NK-92 (cell line): ENCODE measurements around the gene DEPDC7.

Experiments
- DNase-seq: peaks from one replicate; lab custom pipeline; 2025; ENCODE audit not compliant: unreplicated experiment; lab: John Stamatoyannopoulos, UW

The DEPDC7 gene

DNA sequence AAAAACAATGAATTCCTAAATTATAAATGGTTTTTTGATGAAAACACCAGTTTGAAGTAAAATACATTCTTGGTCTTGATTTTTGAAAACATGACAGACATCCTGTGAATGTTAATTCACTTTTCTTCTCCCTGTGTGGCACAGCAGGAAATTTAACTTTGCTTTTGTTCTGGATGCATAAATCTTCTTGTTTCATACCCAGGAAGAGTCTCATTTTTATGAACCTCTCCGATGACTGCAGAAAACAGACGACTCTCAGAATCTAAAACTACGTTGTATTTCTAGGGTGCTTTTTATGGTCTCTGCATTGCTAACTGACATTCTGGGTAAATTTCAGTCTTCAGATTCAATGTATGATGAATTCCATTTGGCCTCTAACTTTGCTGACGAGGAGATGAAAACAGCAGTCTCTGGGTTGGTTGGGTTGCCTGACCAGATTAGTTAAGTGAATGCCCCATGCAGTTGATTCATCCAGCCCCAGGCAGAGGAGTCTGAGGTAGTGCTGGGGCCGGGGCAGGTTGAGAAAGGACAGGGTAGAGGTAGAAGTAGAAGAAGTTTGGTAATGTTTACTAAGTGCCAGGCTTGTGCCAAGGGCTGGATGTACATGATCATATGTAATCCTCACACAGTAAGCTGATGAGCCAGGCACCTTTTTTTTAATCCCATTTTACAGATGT, 43.8 kb downstream of the DEPDC7 start:
- DNase-seq, result no peak

DNA sequence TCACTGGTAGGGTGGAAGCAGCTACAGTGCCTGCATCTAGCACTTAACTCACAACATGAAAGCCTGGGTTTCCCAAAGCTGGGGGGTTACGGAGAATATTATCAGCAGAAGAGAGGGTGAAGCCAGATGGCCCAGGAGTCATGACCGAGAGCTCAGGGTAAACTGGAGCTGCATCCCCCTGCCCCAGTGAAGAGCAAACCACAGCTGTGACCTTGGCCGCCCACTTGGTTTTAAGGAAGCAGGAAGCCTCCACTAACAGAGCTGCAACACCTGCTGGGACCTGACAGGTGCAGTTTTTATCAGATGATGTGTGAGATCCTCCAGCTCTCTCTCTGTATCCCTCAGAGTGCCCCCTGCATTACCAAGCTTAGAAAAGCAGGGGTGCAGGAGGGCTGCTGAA, 44.6 kb downstream of the DEPDC7 start:
- DNase-seq, result no peak

DNA sequence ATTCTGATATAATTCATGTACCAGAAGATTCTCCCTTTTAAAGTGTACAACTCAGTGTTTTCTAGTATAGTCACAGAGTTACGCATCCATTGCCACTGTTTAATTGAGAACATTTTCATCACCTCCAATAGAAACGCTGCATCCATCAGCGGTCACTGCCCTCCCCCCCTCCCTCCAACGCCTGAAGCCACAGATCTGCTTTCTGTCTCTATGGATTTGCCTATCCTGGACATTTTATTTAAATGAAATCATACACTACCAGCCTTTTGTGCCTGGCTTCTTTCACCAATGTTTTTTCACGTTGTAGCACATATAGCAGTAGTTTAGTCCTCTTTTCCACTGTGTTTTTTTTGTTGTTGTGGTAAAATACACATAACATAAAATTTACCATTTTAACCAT, 46.5 kb downstream of the DEPDC7 start:
- no peak for DNase-seq

DNA sequence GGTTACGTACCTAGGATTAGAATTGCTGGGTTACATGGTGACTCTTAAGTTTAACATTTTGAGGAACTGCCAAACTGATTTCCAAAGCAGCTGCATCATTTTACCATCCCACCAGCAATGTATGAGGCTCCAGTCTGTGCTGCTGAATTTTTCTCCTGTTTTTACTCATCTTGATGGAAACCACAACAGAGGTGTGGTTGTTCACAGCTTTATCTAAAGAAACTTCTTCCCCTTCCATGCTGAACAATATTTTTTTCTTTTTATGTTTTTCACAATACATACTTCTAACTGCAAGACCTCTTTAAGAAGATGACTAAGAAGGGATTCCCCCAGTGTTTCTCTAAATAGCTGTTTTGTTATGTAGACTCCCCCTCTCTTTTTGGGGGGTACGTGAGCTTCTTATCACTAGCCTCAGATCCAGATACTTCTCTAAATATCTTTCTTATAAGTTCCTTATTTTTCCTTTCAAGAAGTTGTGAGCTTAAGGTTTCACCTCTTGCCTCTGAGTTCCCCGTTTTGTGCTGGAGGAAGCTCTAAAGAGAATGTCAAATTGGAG, 47.7 kb downstream of the DEPDC7 start:
- no peak for DNase-seq

DNA sequence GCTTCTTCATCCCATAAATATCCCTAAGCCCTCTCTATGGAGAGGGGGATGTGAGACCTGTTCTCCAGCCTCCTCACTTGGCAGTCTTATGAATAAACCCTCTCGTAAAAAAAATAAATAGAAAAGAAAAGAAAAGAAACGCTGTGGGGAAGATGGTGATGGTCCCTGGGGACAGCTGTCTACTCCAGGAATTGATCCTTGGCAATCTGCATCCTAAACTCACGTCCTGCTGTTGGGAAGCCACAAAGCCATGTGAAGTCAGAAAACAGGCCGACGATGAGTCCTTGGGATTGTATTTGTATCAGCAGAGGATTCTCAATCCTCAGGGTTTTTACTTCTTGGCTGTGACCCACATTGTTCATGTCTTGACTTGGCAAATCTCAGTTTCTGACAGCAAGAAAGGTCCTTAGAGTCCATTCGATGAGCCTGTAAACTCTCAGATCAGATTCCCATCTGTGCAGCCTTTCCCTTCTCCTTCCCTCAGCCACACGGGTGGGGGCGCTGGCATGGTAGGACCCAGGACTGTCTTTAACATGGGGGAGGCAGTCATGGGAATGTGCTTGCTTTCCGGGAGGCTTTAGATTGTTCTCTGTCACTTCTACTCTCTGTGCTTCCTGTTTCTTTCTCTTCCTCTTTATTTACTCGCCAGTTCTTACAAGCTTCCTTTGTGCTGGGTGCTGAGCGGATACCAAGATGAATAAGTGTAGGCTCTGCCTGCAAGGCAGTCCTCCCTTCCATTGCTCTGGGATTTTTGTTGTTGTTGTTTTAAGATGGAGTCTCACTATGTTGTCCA, 48.6 kb downstream of the DEPDC7 start:
- DNase-seq, result no peak

DNA sequence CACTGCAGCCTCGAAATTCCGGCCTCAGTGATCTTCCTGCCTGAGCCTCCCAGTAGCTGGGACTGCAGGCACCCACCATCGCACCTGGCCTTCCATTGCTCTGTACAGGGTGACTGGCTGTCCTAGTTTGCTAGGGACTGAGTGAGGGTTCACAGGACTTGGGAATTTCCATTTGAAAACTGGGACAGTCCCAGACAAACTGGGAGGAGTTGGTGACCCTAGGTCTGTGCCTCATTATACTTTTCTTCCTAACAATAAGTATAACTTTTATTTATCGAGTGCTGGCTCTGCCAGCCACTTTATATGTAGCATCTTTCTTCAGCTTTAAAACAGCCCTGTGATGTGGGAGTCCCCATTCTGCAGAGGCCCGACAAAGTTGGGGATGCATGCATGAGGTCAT, 49.2 kb downstream of the DEPDC7 start:
- DNase-seq, result no peak

DNA sequence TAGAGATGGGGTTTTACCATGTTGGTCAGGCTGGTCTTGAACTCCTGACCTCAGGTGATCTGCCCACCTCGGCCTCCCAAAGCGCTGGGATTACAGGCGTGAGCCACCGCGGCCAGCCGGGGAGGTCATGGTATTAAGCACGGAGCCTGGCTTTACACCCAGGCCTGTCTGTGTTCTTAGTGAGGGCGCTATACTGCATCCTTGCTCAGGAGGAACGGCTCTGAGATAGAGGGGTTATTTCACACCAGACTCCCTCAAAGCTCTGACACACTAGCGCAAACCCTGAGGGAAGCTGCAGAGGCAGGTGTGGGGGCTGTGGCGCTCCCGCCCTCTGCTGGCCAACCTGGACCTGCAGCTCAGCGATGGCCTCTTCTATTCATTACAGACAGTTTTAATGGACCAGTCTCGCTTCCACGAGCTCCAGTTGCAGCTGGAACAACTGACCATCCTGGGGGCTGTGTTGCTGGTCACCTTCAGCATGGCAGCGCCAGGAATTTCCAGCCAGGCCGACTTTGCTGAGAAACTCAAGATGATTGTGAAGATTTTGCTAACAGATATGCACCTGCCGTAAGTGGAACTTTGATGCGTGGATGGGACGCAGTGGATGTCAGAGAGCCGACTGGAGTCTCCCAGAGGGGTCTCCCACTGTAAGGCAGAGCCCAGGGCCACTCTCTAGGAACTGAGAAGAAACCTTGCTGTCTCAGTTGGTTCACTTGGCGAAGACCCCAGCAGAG, 49.9 kb downstream of the DEPDC7 start:
- no peak for DNase-seq

DNA sequence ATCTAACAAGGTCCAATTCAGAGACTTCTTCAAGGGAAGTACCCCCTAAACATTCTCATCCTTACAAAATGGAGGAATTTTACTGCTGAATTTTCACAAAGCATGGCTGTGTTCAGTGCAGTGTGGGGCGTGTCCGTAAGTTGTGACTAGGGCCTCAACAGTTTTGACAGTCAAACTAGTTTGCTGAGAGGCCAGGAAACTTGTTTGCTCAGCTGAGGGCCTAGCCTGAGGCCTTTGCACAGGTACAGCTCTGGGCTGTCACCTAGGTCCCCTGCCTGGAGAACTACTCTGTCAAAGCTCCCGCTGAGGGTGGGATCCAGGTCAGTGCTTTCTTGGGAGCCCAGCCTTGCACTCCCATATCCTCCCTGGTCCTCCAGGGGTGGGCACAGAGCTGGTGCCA, 51.6 kb downstream of the DEPDC7 start:
- DNase-seq, result no peak

DNA sequence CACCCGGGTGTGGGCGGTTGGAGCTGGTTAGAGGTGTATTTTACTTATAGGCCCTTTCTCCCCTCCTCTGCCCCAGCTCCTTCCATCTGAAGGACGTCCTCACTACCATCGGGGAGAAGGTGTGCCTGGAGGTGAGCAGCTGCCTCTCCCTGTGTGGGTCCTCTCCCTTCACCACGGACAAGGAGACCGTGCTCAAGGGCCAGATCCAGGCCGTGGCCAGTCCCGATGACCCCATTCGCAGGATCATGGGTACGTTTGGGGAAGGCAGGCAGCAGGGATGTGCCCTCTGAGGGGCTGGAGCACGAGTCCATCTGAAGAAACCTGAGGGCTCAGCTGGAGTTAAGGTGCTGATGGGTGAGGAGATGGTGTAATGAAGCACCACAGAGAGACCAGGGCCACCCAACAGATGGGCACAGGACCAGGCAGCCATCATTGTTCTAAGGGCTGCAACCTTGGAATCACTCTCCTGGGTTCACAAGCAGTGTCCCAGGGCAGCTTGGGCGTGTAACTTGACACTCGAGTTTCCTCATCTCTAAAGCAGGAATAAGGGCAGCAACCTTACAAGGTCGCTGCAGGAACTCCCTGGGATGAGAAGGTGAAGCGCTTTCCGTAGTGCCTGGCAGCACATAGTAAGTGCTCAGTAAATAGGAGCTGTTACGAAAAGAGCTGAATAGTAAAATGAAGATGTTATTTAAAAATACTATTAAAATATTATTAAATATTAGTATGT, 53.1 kb downstream of the DEPDC7 start:
- no peak for DNase-seq

DNA sequence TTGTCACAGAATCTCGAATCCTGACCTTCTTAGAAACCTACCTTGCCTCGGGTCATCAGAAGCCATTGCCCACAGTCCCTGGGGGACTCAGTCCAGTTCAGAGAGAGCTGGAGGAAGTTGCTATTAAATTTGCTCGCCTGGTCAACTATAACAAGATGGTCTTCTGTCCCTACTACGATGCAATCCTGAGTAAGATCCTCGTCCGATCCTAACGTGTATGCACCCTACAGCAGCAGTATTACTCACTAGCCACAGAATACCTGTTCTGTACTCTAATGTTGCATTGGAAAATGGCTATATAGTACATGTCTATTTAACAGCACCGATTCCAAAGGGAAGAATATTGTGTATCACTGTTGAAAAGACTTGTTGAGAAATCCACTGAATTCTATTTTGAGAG, 56.8 kb downstream of the DEPDC7 start:
- no peak for DNase-seq
